ENCODE data around the gene TNIK. TPM values are rescaled to one million over a fixed set of nuclear protein-coding genes. Genes with fewer than 3 reads are reported as not detected.

TNIK gene
- total RNA-seq, 4 donors from 2014 or later: 30.3 to 39.0 (median 36.8) TPM

DNA sequence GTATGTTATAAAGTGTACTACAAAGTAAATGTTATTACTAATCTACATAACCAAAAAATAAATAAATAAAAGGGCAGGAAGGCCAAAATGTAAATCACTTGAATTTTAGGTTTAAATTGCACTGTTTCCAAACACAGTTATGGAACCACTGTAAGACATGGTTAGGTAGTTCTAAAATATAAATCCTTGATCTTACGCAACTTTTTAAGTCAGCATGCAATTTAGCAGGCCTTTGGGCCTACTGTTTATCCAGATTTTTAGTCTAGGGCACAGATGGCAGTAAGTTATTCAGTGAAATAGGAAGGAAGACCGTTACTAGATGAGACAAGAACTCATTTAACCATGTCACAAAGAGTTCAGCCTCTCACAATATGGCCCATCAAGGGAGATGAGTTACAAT is 246.3 kb downstream of the TNIK start:
- WGBS: 92% methylated on average over 2 of the region's 2 CpGs
- intact Hi-C loops (cut with DNase I): no loop called here
- H3K36me3 ChIP-seq: no peaks in the 10 kb centered on the region
- TF ChIP-seq POLR2AphosphoS5 (IDR thresholded peaks at IDR 0.05) (no peak), POLR2A (IDR thresholded peaks at IDR 0.05; ENCODE audit: low read depth) (no peak), EP300 (IDR thresholded peaks at IDR 0.05) (no peak)
- TF ChIP-seq, protein P1, sequence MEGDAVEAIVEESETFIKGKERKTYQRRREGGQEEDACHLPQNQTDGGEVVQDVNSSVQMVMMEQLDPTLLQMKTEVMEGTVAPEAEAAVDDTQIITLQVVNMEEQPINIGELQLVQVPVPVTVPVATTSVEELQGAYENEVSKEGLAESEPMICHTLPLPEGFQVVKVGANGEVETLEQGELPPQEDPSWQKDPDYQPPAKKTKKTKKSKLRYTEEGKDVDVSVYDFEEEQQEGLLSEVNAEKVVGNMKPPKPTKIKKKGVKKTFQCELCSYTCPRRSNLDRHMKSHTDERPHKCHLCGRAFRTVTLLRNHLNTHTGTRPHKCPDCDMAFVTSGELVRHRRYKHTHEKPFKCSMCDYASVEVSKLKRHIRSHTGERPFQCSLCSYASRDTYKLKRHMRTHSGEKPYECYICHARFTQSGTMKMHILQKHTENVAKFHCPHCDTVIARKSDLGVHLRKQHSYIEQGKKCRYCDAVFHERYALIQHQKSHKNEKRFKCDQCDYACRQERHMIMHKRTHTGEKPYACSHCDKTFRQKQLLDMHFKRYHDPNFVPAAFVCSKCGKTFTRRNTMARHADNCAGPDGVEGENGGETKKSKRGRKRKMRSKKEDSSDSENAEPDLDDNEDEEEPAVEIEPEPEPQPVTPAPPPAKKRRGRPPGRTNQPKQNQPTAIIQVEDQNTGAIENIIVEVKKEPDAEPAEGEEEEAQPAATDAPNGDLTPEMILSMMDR (IDR thresholded peaks at IDR 0.05): no peak
- H3K4me3 ChIP-seq: no peak overlapping the region
- H3K4me1 ChIP-seq: no peaks in the 10 kb centered on the region
- no peak overlapping the region for H3K27ac ChIP-seq (replicated peaks in 1 of 4)
- no peaks in the 10 kb centered on the region for H3K27me3 ChIP-seq
- no peak for DNase-seq (ENCODE audit: extremely low spot score)
- no peaks in the 10 kb centered on the region for H3K9me3 ChIP-seq

GRCh38 chr3:171213178-171213577 is 247.0 kb downstream of the TNIK start:
- TF ChIP-seq POLR2A (IDR thresholded peaks at IDR 0.05; ENCODE audit: low read depth): no peak
- no peak for TF ChIP-seq POLR2AphosphoS5 (IDR thresholded peaks at IDR 0.05)
- TF ChIP-seq, protein P1 (IDR thresholded peaks at IDR 0.05): no peak
- TF ChIP-seq EP300 (IDR thresholded peaks at IDR 0.05): no peak
- intact Hi-C loops (cut with DNase I): no loop called here
- no peaks in the 10 kb centered on the region for H3K4me1 ChIP-seq
- H3K27ac ChIP-seq (replicated peaks in 1 of 4): no peak overlapping the region
- no peak overlapping the region for H3K4me3 ChIP-seq
- no peaks in the 10 kb centered on the region for H3K36me3 ChIP-seq
- 84% methylated on average over 8 of the region's 8 CpGs for WGBS
- no peak for DNase-seq (ENCODE audit: extremely low spot score)
- H3K27me3 ChIP-seq: no peaks in the 10 kb centered on the region
- H3K9me3 ChIP-seq: no peaks in the 10 kb centered on the region

DNA sequence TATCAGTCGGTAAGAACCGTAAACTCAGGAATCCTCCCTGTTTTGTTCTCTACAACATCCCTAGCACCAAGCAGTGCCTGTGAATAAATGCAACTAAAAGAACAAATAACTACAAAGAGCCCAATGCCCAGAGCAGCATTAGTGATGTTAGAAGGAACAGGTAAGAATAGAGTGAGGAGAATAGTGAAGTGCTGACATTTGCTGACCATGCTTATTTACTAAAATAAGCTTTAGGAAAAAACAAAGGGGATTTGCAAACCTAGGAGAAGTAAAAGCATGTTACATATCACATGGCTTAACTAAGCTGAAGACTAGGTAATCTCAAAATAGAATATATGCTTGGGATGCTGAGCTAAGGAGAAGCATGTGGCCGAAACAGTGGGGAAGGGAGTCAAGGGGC is 247.6 kb downstream of the TNIK start:
- Histone ChIP-seq H3K9me3 (no peaks in the 10 kb centered on the region), H3K27me3 (no peaks in the 10 kb centered on the region), H3K4me3 (no peak overlapping the region), H3K27ac (replicated peaks in 1 of 4) (no peak overlapping the region), H3K4me1 (no peaks in the 10 kb centered on the region), H3K36me3 (no peaks in the 10 kb centered on the region)
- TF ChIP-seq, protein P1 (IDR thresholded peaks at IDR 0.05): no peak
- TF ChIP-seq POLR2AphosphoS5 (IDR thresholded peaks at IDR 0.05): no peak
- DNase-seq (ENCODE audit: extremely low spot score): no peak
- intact Hi-C loops (cut with DNase I): no loop called here
- WGBS: 98% methylated on average over 3 of the region's 3 CpGs

- intact Hi-C loops (cut with DNase I): no loop called here
- Histone ChIP-seq H3K4me1 (peaks cover 0 to 4% (median 0%) of the 10 kb centered on the region in 4 donors), H3K9me3 (no peaks in the 10 kb centered on the region), H3K27ac (replicated peaks in 1 of 4) (no peak overlapping the region), H3K27me3 (no peaks in the 10 kb centered on the region), H3K4me3 (no peak overlapping the region), H3K36me3 (no peaks in the 10 kb centered on the region)
- TF ChIP-seq, protein P1 (IDR thresholded peaks at IDR 0.05): no peak
- no peak for TF ChIP-seq EP300 (IDR thresholded peaks at IDR 0.05)
- no peak for TF ChIP-seq POLR2A (IDR thresholded peaks at IDR 0.05; ENCODE audit: low read depth)
- no peak for TF ChIP-seq POLR2AphosphoS5 (IDR thresholded peaks at IDR 0.05)
- DNase-seq (ENCODE audit: extremely low spot score): no peak
- 86% methylated on average over 1 of the region's 1 CpG for WGBS
Measured at GRCh38 chr3:171206283-171206682, 253.9 kb downstream of the TNIK start.

DNA sequence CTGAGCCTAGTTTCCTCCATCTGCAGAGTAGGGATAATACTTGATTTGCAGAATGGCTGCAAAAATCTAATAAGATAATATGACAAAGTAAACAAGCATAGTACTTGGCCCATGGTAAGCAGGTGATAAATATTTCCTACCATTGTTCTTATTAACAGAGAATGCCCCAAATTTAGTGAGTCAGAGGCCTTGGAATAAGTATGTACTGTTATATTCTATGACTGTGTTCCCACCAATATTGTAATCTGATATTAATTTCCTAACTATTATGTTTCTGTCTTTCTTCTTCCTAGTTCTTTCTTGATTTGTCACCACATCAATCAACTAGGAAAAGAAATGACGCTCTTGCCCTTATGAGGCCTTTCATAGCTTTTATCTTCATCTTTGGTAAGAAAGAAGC is 255.3 kb downstream of the TNIK start:
- no peaks in the 10 kb centered on the region for H3K27me3 ChIP-seq
- intact Hi-C loops (cut with DNase I): no loop called here

More for the DNA sequence above, 255.3 kb downstream of the TNIK start:
- Histone ChIP-seq H3K9me3 (no peaks in the 10 kb centered on the region), H3K4me3 (no peak overlapping the region), H3K36me3 (no peaks in the 10 kb centered on the region), H3K27ac (replicated peaks in 1 of 4) (no peak overlapping the region), H3K4me1 (peaks cover 0 to 4% (median 0%) of the 10 kb centered on the region in 4 donors)
- WGBS: 85% methylated on average over 1 of the region's 1 CpG
- DNase-seq (ENCODE audit: extremely low spot score): no peak
- TF ChIP-seq POLR2A (IDR thresholded peaks at IDR 0.05; ENCODE audit: low read depth): no peak
- no peak for TF ChIP-seq POLR2AphosphoS5 (IDR thresholded peaks at IDR 0.05)
- TF ChIP-seq, protein P1 (IDR thresholded peaks at IDR 0.05): no peak
- no peak for TF ChIP-seq EP300 (IDR thresholded peaks at IDR 0.05)

Data from esophagus muscularis mucosa (tissue), 4 donors.